GM18511 (cell line): ENCODE data around the gene OXTR.
"Not testable (repeated sequence)": the region's sequence is repeated elsewhere in the genome, so short reads cannot be mapped to it uniquely, and the experiment has no call there.

Source experiments
- ATAC-seq: cut with Tn5 transposase; IDR thresholded peaks from one replicate; pipeline ENCODE4 v1.9.1; 2021; ENCODE audit warnings: mild to moderate bottlenecking, moderate library complexity; ENCODE audit not compliant: unreplicated experiment

Gene OXTR

GRCh38 chr3:8743021-8743601 lies 26.3 kb downstream of the OXTR start:
- no peak for ATAC-seq

GRCh38 chr3:8741581-8742261 lies 27.7 kb downstream of the OXTR start:
- ATAC-seq: no peak

GRCh38 chr3:8739757-8740504 lies 29.5 kb downstream of the OXTR start:
- ATAC-seq: peak; percentile 85

GRCh38 chr3:8738639-8739038 lies 30.8 kb downstream of the OXTR start:
- no peak for ATAC-seq

GRCh38 chr3:8737823-8738222 lies 31.6 kb downstream of the OXTR start:
- ATAC-seq: no peak

GRCh38 chr3:8737301-8737700 lies 32.1 kb downstream of the OXTR start:
- no peak for ATAC-seq

- ATAC-seq: no peak
Observed at GRCh38 chr3:8736436-8736835, 33.0 kb downstream of the OXTR start.

GRCh38 chr3:8734908-8735307 lies 34.5 kb downstream of the OXTR start:
- no peak for ATAC-seq

- no peak for ATAC-seq
Observed at GRCh38 chr3:8734137-8734878, 35.1 kb downstream of the OXTR start.

- ATAC-seq: no peak
Observed at GRCh38 chr3:8733332-8734094, 35.9 kb downstream of the OXTR start, which contains the start of gene CAV3. CAV3 (plus strand) TSS chr3:8733802; CDS start chr3:8733877, 75 bp downstream.

- ATAC-seq: no peak
Observed at GRCh38 chr3:8732413-8732812, 37.0 kb downstream of the OXTR start.

- no peak for ATAC-seq
Observed at GRCh38 chr3:8730656-8731055, 38.8 kb downstream of the OXTR start.

- ATAC-seq: no peak
Observed at GRCh38 chr3:8729479-8729878, 39.9 kb downstream of the OXTR start.

GRCh38 chr3:8727605-8728512 lies 41.6 kb downstream of the OXTR start:
- no peak for ATAC-seq

GRCh38 chr3:8724108-8724752 lies 45.2 kb downstream of the OXTR start:
- ATAC-seq: no peak

- no peak for ATAC-seq
Observed at GRCh38 chr3:8723612-8724011, 45.8 kb downstream of the OXTR start.

- ATAC-seq: no peak
Observed at GRCh38 chr3:8722808-8723207, 46.6 kb downstream of the OXTR start.

- ATAC-seq: not testable (repeated sequence)
Observed at GRCh38 chr3:8715757-8716156, 53.7 kb downstream of the OXTR start.
